ENCODE data around the gene CRTC2. TPM values are rescaled to one million over a fixed set of nuclear protein-coding genes. Genes with fewer than 3 reads are reported as not detected.
"Not testable (repeated sequence)": the region's sequence is repeated elsewhere in the genome, so short reads cannot be mapped to it uniquely, and the experiment has no call there.

CRTC2 gene
- total RNA-seq, 1 donor from 2014 or later = 21.7 TPM

DNA sequence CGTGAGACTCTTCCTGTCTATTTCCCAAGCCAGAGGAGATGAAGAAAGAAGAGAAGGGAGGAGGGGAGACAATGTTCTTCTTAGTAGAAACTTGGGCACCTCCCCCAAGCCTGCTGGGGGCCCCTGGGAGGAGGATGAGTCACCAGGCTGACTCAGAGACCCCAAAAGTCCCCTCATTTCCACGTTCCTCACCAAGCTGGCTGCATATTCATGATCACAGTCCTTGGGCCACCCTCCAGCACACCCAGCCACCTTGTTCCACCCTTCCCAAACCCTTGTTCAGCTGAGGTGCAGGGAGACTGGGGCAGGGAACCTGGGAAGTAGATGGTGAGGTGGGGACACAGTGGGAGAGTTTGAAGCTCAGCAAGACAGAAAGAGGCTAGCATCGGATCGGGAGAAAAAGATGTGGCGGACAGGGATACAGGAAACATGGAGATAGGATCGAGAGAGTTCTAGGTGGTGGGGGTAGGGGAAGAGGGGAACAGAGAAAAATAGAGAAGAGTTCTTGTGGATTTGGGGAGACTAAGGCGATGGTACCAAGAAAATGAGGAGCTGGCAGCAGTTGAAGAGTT, 27.0 kb upstream of the CRTC2 start:
- TF ChIP-seq, protein P1, sequence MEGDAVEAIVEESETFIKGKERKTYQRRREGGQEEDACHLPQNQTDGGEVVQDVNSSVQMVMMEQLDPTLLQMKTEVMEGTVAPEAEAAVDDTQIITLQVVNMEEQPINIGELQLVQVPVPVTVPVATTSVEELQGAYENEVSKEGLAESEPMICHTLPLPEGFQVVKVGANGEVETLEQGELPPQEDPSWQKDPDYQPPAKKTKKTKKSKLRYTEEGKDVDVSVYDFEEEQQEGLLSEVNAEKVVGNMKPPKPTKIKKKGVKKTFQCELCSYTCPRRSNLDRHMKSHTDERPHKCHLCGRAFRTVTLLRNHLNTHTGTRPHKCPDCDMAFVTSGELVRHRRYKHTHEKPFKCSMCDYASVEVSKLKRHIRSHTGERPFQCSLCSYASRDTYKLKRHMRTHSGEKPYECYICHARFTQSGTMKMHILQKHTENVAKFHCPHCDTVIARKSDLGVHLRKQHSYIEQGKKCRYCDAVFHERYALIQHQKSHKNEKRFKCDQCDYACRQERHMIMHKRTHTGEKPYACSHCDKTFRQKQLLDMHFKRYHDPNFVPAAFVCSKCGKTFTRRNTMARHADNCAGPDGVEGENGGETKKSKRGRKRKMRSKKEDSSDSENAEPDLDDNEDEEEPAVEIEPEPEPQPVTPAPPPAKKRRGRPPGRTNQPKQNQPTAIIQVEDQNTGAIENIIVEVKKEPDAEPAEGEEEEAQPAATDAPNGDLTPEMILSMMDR (IDR thresholded peaks at IDR 0.05; ENCODE audit: insufficient read depth, low read length, poor library complexity, severe bottlenecking) = no peak
- Histone ChIP-seq H3K4me3 (ENCODE audit: low read depth, low read length) (peak overlapping the region; percentile 52), H3K36me3 (ENCODE audit: control insufficient read depth, insufficient read depth, low read length) (peaks cover 2% of the 10 kb centered on the region), H3K27me3 (ENCODE audit: control insufficient read depth, insufficient read depth, low read length) (no peaks in the 10 kb centered on the region)
- no peak for DNase-seq (ENCODE audit: low read depth)

DNA sequence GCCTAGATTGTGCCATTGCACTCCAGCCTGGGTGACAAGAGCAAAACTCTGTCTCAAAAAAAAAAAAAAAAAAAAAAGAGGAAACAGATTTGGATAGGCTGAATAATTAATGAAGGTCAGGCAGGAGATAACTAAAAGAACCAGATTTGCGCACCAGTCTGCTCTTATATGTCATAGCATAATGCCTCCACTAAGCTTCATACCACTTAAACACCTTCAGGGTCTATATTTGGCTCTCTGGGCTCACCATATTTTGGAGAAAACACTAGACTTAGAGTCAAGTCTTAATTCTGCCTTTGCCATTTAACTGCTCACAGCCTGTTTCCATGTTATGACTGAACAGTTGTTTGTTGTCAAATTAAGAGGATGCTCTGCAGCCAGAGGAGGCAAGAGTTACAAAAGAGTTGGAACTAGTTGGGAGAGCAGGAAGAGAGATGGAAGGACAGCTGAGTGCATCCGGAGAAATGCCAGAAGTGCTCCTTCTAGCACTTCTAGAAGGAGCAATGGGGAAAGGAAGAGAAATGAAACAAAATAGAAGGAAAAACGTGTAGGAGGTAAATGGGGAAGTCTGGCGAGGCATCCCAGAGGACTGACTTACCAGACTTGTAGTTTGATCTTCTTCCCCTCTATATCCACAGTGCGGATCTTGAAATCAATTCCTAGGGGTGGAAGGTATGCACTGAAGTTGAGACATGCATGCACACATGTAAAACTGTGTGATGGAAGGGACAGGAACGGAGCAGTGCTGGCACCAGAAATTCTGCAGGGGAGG, 25.9 kb upstream of the CRTC2 start:
- peaks cover 2% of the 10 kb centered on the region for H3K36me3 ChIP-seq (ENCODE audit: control insufficient read depth, insufficient read depth, low read length)
- no peak for DNase-seq (ENCODE audit: low read depth)
- TF ChIP-seq, protein P1 (IDR thresholded peaks at IDR 0.05; ENCODE audit: insufficient read depth, low read length, poor library complexity, severe bottlenecking) = no peak
- H3K4me3 ChIP-seq (ENCODE audit: low read depth, low read length) = peak overlapping the region; percentile 52
- H3K27me3 ChIP-seq (ENCODE audit: control insufficient read depth, insufficient read depth, low read length) = no peaks in the 10 kb centered on the region

DNA sequence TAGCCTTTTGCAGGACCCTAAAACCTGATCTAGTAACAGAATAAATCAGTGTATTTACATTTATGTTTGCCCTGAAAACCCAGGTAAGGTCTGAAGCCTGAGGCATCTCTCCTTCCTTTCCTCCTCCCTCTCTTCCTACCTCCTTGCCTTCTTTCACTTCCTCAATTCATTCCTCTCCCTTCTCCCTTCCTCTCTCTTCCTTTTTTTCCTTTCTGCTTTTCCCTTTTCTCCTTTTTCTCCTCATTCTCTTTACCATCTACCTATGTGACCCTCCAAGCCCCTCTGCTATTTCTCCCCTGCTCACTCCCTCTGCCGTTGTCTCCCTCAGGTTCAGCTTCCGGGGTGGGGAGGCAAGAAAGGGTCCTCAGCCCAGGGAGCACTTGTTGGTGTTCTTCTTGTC, 23.3 kb upstream of the CRTC2 start:
- DNase-seq (ENCODE audit: low read depth); H3K4me3 ChIP-seq (ENCODE audit: low read depth, low read length); H3K36me3 ChIP-seq (ENCODE audit: control insufficient read depth, insufficient read depth, low read length); H3K27me3 ChIP-seq (ENCODE audit: control insufficient read depth, insufficient read depth, low read length): not testable (repeated sequence)

DNA sequence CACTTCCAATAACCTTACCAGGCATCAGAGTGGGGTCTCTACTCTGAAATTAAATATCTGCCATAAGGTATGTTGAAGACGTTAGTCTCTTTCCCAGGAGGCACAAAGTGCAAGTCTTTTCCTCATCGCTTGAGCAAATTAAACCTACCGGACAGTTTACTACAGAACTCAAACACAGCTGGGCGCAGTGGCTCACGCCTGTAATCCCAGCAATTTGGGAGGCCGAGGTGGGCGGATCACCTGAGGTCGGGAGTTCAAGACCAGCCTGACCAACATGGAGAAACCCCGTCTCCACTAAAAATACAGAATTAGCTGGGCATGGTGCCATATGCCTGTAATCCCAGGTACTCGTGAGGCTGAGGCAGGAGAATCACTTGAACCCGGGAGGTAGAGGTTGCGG, 20.7 kb upstream of the CRTC2 start:
- H3K27me3 ChIP-seq (ENCODE audit: control insufficient read depth, insufficient read depth, low read length); DNase-seq (ENCODE audit: low read depth); H3K4me3 ChIP-seq (ENCODE audit: low read depth, low read length); H3K36me3 ChIP-seq (ENCODE audit: control insufficient read depth, insufficient read depth, low read length): not testable (repeated sequence)

DNA sequence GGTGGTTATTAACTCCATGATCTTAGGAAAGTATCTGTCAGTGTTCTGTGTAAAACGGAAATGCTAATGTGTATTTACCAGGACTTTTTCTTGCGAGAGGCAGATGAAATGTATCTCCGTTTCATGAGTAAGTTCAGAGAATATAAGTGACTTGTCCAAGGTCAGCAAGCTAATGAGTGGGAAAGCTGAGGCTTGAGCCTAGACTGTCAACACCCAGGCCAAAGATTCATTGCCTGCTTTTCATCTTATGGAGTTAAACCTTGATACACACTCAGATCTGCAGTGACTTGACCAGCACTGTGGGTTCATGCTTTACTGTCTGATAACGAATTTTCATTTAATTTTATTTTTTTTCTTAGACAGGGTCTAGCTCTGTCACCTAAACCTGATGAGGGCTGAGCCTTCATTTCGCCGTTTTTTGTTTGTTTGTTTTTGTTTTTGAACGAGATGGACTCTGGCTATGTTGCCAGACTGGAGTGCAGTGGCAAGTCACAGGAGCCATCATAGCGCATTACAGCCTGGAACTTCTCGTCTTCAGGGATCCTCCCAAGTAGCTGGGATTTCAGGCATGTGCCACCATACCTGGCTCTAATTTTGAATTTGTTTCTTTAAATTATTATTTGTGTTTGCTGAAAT, 20.0 kb upstream of the CRTC2 start:
- TF ChIP-seq, protein P1 (IDR thresholded peaks at IDR 0.05; ENCODE audit: insufficient read depth, low read length, poor library complexity, severe bottlenecking) = no peak
- H3K36me3 ChIP-seq (ENCODE audit: control insufficient read depth, insufficient read depth, low read length) = peaks cover 2% of the 10 kb centered on the region
- peak overlapping the region; percentile 93 for H3K4me3 ChIP-seq (ENCODE audit: low read depth, low read length)
- DNase-seq (ENCODE audit: low read depth) = no peak
- no peaks in the 10 kb centered on the region for H3K27me3 ChIP-seq (ENCODE audit: control insufficient read depth, insufficient read depth, low read length)

DNA sequence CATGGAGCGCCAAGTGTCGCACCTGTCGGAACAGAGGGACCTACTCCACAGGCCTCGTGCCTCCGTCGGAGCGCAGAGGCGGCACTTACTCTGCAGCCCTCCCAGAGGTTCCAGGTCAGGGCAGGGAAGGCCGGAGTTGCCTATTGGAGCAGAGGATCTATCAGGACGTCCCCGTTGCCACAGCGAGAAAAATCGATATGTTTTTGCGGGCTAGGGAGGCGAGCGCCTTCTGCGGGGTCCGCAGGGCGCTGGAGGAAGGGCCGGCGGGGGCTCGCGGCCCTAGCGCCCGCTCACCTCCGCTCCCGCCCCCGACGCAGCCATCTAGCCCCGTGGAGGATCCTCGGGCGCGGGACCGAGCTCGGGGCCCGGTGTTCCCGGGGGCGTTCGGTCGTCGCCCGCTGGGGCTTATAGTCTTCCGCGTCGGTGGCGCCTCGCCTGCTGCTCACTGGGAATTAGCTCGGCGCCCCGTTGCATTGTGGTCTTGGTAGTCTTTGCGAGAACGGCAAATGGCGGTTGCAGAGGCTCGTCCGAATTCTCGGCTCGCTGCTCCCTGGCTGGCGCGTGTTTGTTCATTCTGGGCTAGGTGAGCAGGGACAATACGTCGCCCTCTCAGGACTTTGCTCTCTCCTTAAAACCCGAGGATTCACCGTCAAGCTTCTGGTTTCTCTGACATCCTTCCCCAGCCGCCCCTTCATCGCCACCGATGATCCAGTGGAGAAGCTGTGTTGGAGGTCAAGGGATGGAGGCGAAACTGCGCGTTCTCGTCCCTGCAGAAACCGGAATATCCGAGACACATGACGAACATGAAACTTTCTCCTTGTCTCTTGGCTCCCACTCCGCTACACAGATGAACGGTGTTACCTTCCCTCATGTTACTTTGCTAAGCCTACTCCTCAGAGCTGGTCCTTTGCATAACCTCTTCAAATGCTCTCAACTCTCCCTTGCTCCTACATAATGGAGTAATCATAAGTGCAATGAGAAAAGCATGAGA, 19.1 kb upstream of the CRTC2 start, which contains the start of gene JTB:
Gene JTB (minus strand): TSS at position 425 of the 991 bp plus-strand sequence. CDS start 422 bp downstream, at position 3.
- TF ChIP-seq, protein P1 (IDR thresholded peaks at IDR 0.05; ENCODE audit: insufficient read depth, low read length, poor library complexity, severe bottlenecking) = no peak
- no peaks in the 10 kb centered on the region for H3K27me3 ChIP-seq (ENCODE audit: control insufficient read depth, insufficient read depth, low read length)
- H3K4me3 ChIP-seq (ENCODE audit: low read depth, low read length) = peak within 1 kb of the TSS; percentile 93
- H3K36me3 ChIP-seq (ENCODE audit: control insufficient read depth, insufficient read depth, low read length) = peaks cover 2% of the 10 kb centered on the region
- DNase-seq (ENCODE audit: low read depth) = no peak

Data from kidney epithelial cell (primary cell).